ENCODE data around the gene CALCR.
"Not testable (repeated sequence)": the region's sequence is repeated elsewhere in the genome, so short reads cannot be mapped to it uniquely, and the experiment has no call there.

CALCR gene

GRCh38 chr7:93559639-93560491, 14.7 kb downstream of the CALCR start:
- no peak for DNase-seq

DNA sequence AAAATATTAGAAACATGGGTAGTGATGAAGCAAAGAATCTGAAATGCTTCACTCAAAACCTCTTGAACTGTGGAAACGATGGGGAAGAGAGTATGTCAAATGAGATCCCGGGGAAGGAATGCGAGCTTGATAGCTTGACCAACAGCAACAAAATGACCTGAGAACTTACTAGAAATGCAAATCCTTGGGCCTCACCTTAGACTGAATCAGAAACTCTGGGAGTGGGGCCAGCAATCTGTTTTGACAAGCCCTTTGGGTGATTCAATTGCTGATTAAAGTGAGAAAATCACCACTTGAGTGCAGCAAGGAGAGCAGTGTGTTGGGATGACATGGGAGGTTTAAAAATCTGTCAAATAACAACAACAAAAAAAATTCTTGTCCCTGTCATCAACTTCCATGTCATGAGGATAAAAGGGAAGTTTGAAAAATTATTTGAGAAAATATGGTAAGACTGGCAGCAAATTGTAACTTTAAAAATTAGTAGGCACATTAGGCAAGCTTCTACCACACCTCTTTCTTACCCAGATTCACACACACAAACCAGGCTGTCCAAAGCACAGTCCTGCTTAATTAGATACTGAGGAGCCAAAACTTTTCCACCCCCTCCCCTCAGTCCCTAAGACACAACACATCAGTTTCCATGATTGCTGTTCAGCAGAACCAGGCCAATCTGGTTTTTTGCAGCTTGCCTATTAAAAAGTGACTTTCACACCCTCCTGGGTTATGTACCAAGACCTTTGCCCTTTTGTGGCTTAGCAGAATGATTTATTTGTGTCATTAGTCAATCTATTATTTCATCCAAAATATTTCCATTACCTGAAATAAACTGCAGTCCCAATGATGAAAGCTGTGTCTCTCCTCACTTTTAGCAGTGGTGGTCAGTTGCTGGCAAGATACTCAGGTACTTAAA, 15.6 kb downstream of the CALCR start:
- DNase-seq, result no peak

- DNase-seq, result no peak
Measured at GRCh38 chr7:93551931-93552330, 22.6 kb downstream of the CALCR start.

GRCh38 chr7:93551063-93551895, 23.2 kb downstream of the CALCR start:
- DNase-seq, result peak; percentile 30

DNA sequence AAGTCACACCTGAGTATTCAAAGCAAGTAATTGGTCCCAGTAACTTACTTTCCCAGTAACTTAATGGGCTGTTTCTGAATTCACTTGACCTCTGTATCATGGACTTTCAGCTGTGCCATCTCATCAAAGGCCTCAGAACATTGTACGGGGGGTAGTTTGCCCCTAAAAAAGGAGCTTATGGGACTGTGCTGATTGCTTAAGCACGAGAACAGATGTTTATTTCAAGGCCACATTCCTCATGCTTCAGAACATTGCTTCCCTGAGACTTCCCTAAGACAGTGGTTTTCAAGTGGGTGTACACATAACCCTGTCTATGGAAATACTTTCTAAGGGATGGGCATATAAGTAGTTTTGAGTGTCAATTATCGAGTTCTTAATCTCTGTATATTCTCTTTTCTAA, 26.8 kb downstream of the CALCR start:
- no peak for DNase-seq

- DNase-seq, result no peak
Measured at GRCh38 chr7:93544691-93545090, 29.8 kb downstream of the CALCR start.

DNA sequence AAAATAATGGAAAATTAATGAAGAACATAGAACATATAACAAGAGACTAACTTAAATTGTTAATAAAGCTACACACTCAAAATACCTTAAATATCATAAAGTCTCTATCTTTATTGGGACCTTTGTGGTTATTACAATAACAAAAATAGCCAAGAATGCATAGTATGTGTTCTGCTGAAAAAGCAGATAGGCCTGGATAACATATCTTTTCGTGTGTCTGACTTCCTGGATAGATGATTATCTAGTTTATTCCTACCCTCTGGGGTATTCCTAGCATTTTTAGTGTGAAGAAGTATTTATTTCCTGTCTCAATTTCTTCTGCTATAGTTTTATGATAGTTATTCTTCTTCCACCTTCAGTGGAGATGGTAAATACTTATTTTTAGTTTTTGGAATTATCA, 36.5 kb downstream of the CALCR start:
- DNase-seq, result no peak

GRCh38 chr7:93535616-93536015, 38.9 kb downstream of the CALCR start:
- DNase-seq, result no peak

- DNase-seq, result no peak
Measured at GRCh38 chr7:93530701-93531100, 43.8 kb downstream of the CALCR start.

GRCh38 chr7:93516834-93517233, 57.7 kb downstream of the CALCR start:
- DNase-seq, result no peak

- DNase-seq, result no peak
Measured at GRCh38 chr7:93515144-93515543, 59.4 kb downstream of the CALCR start.

DNA sequence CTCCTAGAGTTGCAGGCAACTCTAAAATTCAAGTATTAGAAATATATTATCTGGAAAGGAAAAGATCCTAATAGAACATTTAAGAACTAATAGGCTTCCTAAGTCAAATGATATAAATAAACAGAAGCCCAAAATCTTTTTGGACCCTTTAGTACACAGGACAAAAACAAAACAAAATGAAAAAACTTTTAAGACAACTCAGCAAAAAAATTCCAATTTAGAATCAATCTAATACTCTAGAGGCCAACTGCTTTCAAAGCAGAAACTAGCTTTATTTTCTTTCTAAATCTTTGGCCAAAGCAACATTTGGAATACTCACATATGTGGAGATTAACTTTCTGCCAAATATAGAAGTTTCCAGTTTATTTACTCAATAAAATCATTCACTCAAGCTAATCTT, 65.2 kb downstream of the CALCR start:
- no peak for DNase-seq

DNA sequence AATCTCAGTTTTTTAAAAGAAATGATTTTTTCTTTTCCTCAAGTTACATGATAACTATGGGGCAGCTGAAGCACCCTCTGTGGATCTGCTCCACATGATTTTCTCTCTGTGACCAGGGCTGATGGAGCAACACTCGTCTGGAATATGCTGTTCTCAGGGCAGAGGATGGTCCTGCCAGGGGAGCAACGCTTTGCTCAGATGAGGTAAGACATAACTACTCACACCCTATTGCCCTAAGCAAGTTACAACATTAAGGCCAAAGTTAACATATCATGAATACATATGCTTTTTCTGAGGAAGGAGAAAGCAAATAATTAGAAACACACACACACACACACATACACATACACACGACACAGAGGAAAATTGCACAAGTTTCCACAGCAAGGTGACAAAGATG, 71.4 kb downstream of the CALCR start:
- DNase-seq, result no peak

- DNase-seq, result not testable (repeated sequence)
Measured at GRCh38 chr7:93491860-93492259, 82.7 kb downstream of the CALCR start.

DNA sequence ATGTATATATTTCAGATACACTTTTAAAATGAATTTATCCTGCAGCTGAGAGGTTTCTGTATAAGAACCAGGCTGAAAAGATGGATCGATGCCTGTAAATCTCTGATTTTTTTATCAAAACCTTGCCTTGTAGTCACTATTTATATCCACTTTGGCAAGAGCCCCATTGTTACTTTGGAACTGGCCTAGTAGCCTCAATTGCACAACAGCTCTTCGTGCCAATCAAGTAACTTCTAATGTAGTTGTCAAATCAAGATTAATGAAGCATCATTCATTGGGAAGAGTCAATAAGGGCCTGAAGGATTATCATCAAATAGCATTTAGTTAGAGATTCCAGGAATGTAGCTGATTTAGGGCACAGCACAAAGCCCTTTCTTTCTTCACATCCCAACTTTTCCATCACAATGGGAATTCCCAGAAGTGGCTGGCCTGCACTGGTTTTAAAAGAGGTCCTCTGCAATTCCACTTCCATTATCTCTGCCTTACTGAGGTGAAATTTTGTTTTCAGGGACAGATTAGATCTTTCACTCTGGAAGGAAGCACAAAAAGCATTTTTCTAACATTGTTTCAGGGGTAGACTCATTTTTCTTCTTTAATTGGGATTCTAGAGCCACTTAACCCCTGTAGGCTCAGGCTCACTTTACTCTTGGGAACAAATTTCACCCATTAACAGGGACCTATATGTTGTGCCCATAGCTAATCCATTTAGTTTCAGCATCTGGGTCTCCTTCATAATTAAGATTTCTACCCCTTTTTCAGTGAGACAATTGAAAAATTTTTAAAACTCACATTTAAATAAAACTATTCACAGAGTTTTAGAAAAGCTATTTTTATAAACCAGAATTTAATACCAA, 97.8 kb downstream of the CALCR start:
- no peak for DNase-seq

DNA sequence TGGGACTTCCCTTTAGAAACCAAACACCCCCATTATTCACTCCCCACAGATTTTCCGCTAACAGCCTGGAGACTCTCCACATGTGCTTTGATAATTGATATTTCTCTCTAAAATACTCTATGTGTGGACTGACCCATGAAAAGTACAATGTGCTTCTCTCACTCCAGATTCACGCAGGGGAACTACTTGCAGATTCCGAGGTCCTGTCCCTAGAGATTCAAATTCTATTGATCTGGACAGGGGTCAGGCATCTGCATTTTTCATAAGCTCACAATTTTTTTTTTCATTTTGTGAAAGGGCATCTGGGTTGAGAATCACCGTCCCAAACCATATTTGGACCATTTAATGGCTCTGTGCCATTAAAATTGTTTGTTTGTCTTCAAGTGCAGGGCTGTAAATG, 98.7 kb downstream of the CALCR start:
- DNase-seq, result no peak

GRCh38 chr7:93471456-93471855, 103.1 kb downstream of the CALCR start:
- DNase-seq, result no peak

GRCh38 chr7:93463764-93464163, 110.8 kb downstream of the CALCR start:
- no peak for DNase-seq

GRCh38 chr7:93461350-93461749, 113.2 kb downstream of the CALCR start:
- DNase-seq, result no peak

- DNase-seq, result no peak
Measured at GRCh38 chr7:93453262-93453661, 121.3 kb downstream of the CALCR start.

DNA sequence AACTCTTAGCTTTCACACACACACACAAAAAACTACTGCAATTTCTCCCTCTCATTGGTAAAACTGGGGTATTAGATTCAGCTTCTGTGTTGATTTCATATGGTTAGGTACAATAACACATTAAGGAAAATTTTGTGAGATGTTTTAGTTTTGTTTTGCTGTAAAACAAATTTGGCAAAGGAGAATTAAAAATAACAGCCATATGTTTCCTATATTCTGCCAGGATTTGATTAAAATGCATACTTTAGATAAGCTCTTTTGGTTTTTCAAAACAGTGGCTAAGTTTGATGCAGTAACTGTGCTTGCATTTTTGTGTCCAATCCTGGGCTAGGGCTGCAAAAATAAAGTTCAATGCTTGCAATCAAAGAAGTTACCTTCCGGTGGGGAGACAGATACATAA, 126.3 kb downstream of the CALCR start:
- DNase-seq, result no peak

DNA sequence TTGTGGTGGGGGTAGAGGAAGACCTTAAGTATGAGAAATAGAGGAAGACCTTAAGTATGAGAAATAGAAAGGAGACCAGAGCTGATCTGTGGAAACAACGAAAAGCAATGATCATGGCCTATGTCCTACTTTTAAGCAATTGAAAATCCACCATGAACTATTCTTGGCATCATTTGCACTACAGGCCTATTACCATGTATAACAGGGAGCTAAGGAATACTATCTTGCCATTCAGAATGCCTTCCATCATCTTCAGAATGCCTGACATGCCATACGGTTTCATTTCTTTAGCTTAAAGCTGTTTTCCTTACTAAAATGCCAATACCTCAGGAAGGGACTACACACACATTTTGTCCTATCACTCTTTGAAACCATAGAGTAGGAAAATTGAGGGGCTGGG, 127.0 kb downstream of the CALCR start:
- no peak for DNase-seq

All from KG1 (cell line).